Measurements from ENCODE around the gene RPTOR.
"Not testable (repeated sequence)": the region's sequence is repeated elsewhere in the genome, so short reads cannot be mapped to it uniquely, and the experiment has no call there.

RPTOR gene

GRCh38 chr17:80871341-80871740 lies 326.7 kb downstream of the RPTOR start:
- DNase-seq = peak in 1 of 2 donors; percentile 31

- DNase-seq = no peak
These were observed 327.4 kb downstream of the RPTOR start for GRCh38 chr17:80872001-80872500.

GRCh38 chr17:80872501-80873306 lies 328.1 kb downstream of the RPTOR start:
- DNase-seq = no peak

- no peak for DNase-seq
These were observed 328.8 kb downstream of the RPTOR start for GRCh38 chr17:80873307-80873951.

- no peak for DNase-seq
These were observed 330.3 kb downstream of the RPTOR start for GRCh38 chr17:80874866-80875445.

GRCh38 chr17:80875480-80875995 lies 330.9 kb downstream of the RPTOR start:
- not testable (repeated sequence) for DNase-seq

- not testable (repeated sequence) for DNase-seq
These were observed 331.9 kb downstream of the RPTOR start for GRCh38 chr17:80876456-80876949.

GRCh38 chr17:80876950-80877728 lies 332.5 kb downstream of the RPTOR start:
- peak in 1 of 2 donors; percentile 34 for DNase-seq

- no peak for DNase-seq
These were observed 333.2 kb downstream of the RPTOR start for GRCh38 chr17:80877729-80878303.

GRCh38 chr17:80878876-80879722 lies 334.5 kb downstream of the RPTOR start:
- DNase-seq = no peak

GRCh38 chr17:80879723-80880647 lies 335.3 kb downstream of the RPTOR start:
- DNase-seq = no peak

GRCh38 chr17:80880648-80880985 lies 336.0 kb downstream of the RPTOR start:
- no peak for DNase-seq

GRCh38 chr17:80881306-80881705 lies 336.7 kb downstream of the RPTOR start:
- DNase-seq = no peak

GRCh38 chr17:80882323-80882722 lies 337.7 kb downstream of the RPTOR start:
- DNase-seq = no peak

- no peak for DNase-seq
These were observed 338.5 kb downstream of the RPTOR start for GRCh38 chr17:80882926-80883685.

GRCh38 chr17:80883831-80884735 lies 339.4 kb downstream of the RPTOR start:
- no peak for DNase-seq

- no peak for DNase-seq
These were observed 340.2 kb downstream of the RPTOR start for GRCh38 chr17:80884811-80885210.

- no peak for DNase-seq
These were observed 341.4 kb downstream of the RPTOR start for GRCh38 chr17:80885947-80886582.

All from CD4-positive, alpha-beta T cell treated with Interleukin-4 for 1 hour (primary cell).